AG04450 (cell line): ENCODE measurements around the gene ARCN1. TPM values are rescaled to one million over a fixed set of nuclear protein-coding genes. Genes with fewer than 3 reads are reported as not detected.

Source experiments
- CTCF ChIA-PET: fragments of 300-600, 350-600 bp; formaldehyde crosslinking; extraction: SDS; loops from one replicate; lab custom pipeline; 2022; ENCODE audit warnings: antibody characterized with exemption, inconsistent platforms; lab: Charles Lee
- POLR2A ChIA-PET: fragments of 350-600 bp; formaldehyde crosslinking; extraction: SDS; loops from one replicate; lab custom pipeline; 2021; ENCODE audit warnings: antibody characterized with exemption, inconsistent platforms; lab: Yijun Ruan, JAX
- DNase-seq: peaks from one replicate; pipeline ENCODE4 v3.0.0-alpha.2; 2011; ENCODE audit warnings: low read depth, low spot score
- H3K27ac ChIP-seq: one replicate; pipeline ENCODE4 v1.5.1; 2012; ENCODE audit warnings: low read depth, low read length, control low read depth
- H3K27me3 ChIP-seq: one replicate; pipeline ENCODE4 v1.6.0; 2012; ENCODE audit warnings: low read length; ENCODE audit not compliant: control insufficient read depth, insufficient read depth
- H3K4me3 ChIP-seq: 2 replicates; pipeline ENCODE4 v1.5.1; 2011; ENCODE audit warnings: mild to moderate bottlenecking, low read depth, low read length, control low read depth
- H3K9me3 ChIP-seq: 2 replicates; pipeline ENCODE4 v1.5.1; 2012; ENCODE audit warnings: low read length; ENCODE audit not compliant: control insufficient read depth, insufficient read depth
- polyA plus RNA-seq: library from polyadenylated mRNA; depleted of rRNA; stranded (reverse); fragments of >200 nt; gene quantifications from 2 replicates; pipeline ENCODE4 v1.2.3, GENCODE V29; 2011
- TF ChIP-seq, protein P1 (sequence below): IDR thresholded peaks from 2 replicates; pipeline ENCODE4 v1.5.1; 2011; ENCODE audit warnings: low read depth, low read length, control low read depth, inconsistent platforms

ARCN1 gene
- polyA plus RNA-seq, 1 experiment = 387 TPM

DNA sequence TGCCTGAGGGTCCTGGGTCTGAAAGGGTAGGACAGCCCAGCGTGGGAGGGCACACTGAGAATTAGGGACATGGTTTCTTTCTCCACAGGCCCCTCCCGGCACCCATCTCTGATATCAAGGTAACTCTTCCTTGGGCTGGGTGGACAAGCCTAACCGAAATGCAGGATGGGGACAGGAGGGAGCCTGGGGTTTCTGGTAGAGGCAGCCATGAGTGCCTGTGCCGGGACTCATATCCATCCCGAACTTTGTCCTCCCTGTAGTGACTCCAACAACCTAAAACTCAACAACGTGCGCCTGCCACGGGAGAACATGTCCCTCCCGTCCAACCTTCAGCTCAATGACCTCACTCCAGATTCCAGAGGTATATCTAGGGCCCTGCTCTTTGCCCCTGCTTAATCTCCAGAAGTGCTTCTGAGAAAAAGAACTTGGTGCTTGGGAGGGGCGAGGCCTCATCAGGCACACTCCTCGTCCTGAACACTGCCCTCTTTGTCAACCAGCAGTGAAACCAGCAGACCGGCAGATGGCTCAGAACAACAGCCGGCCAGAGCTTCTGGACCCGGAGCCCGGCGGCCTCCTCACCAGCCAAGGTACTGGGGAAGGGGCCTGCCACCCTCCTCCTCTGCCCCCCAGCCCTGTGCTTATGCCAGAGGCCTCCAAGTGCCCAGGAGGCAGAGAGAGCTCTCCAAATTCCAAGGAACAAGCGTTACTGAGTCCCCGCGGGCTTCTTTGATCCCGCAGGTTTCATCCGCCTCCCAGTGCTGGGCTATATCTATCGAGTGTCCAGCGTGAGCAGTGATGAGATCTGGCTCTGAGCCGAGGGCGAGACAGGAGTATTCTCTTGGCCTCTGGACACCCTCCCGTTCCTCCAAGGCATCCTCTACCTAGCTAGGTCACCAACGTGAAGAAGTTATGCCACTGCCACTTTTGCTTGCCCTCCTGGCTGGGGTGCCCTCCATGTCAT lies 38.2 kb upstream of the ARCN1 start:
- H3K27me3 ChIP-seq = no peaks in the 10 kb centered on the region
- no peak overlapping the region for H3K4me3 ChIP-seq
- H3K27ac ChIP-seq = no peak overlapping the region
- ChIA-PET POLR2A (interaction anchor here (0.5 kb wide), 1 partner anchor 35 kb away, joined by 3 read pairs; no protein-coding TSS in a partner anchor), CTCF (no interaction called here)
- DNase-seq = no peak
- TF ChIP-seq, protein P1, sequence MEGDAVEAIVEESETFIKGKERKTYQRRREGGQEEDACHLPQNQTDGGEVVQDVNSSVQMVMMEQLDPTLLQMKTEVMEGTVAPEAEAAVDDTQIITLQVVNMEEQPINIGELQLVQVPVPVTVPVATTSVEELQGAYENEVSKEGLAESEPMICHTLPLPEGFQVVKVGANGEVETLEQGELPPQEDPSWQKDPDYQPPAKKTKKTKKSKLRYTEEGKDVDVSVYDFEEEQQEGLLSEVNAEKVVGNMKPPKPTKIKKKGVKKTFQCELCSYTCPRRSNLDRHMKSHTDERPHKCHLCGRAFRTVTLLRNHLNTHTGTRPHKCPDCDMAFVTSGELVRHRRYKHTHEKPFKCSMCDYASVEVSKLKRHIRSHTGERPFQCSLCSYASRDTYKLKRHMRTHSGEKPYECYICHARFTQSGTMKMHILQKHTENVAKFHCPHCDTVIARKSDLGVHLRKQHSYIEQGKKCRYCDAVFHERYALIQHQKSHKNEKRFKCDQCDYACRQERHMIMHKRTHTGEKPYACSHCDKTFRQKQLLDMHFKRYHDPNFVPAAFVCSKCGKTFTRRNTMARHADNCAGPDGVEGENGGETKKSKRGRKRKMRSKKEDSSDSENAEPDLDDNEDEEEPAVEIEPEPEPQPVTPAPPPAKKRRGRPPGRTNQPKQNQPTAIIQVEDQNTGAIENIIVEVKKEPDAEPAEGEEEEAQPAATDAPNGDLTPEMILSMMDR = no peak
- H3K9me3 ChIP-seq = no peaks in the 10 kb centered on the region; the same call in 1 of the 2 replicates

DNA sequence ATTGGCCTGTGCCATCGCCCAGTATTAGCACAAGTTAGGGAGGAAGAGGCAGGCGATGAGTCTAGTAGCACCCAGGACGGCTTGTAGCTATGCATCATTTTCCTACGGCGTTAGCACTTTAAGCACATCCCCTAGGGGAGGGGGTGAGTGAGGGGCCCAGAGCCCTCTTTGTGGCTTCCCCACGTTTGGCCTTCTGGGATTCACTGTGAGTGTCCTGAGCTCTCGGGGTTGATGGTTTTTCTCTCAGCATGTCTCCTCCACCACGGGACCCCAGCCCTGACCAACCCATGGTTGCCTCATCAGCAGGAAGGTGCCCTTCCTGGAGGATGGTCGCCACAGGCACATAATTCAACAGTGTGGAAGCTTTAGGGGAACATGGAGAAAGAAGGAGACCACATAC lies 36.9 kb upstream of the ARCN1 start:
- POLR2A ChIA-PET = no interaction called here
- TF ChIP-seq, protein P1 = no peak

GRCh38 chr11:118536726-118537125 lies 35.5 kb upstream of the ARCN1 start:
- ChIA-PET POLR2A (no interaction called here), CTCF (no interaction called here)
- Histone ChIP-seq H3K27ac (no peak overlapping the region), H3K9me3 (no peaks in the 10 kb centered on the region; the same call in 1 of the 2 replicates), H3K4me3 (no peak overlapping the region), H3K27me3 (no peaks in the 10 kb centered on the region)
- TF ChIP-seq, protein P1 = no peak
- no peak for DNase-seq

More for the DNA sequence above, 36.9 kb upstream of the ARCN1 start:
- CTCF ChIA-PET = no interaction called here
- no peak for DNase-seq
- Histone ChIP-seq H3K27ac (no peak overlapping the region), H3K9me3 (no peaks in the 10 kb centered on the region; the same call in 1 of the 2 replicates), H3K4me3 (no peak overlapping the region), H3K27me3 (no peaks in the 10 kb centered on the region)

DNA sequence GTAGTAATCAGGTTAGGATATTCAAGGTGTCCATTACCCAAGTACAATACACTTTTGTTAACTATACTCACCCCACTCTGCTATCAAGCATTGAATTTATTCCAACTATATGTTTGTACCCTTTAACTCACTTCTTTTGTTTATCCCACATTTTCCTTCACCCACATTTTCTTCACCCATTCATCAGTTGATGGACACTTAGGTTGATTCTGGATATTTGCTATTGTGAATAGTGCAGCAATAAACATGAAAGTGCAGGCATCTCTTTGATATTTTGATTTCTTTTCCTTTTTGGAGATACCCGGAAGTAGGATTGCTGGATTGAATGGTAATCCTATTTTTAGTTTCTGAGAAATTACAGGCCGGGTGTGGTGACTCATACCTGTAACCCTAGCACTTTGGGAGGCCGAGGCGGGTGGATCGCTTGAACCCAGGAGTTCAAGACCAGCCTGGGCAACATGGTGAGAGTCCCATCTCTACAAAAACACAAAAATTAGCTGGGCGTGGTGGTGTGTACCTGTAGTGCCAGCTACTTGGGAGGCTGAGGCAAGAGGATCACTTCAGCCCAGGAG lies 34.7 kb upstream of the ARCN1 start:
- DNase-seq = no peak
- TF ChIP-seq, protein P1 = no peak
- H3K9me3 ChIP-seq = no peaks in the 10 kb centered on the region; the same call in 1 of the 2 replicates
- no peak overlapping the region for H3K4me3 ChIP-seq
- POLR2A ChIA-PET = no interaction called here
- no peak overlapping the region for H3K27ac ChIP-seq
- H3K27me3 ChIP-seq = no peaks in the 10 kb centered on the region
- CTCF ChIA-PET = no interaction called here
